Measurements from ENCODE around the gene PSMC3IP.

GRCh38 chr17:42560246-42560645 is 17.3 kb downstream of the PSMC3IP start:
- TF ChIP-seq TAF1 (conservative IDR thresholded peaks at IDR 0.05): no peak
- TF ChIP-seq CTCF (IDR thresholded peaks at IDR 0.05; ENCODE audit: low read depth, low read length, missing input control): no peak
- TF ChIP-seq SP1 (IDR thresholded peaks at IDR 0.05): no peak
- TF ChIP-seq REST (IDR thresholded peaks at IDR 0.05): no peak
- TF ChIP-seq YY1 (IDR thresholded peaks at IDR 0.05): no peak
- no peak for TF ChIP-seq ATF3 (IDR thresholded peaks at IDR 0.05)
- TF ChIP-seq GABPA (IDR thresholded peaks at IDR 0.05 in 1 of 2, conservative IDR thresholded peaks at IDR 0.05 in 1 of 2): no peak
- TF ChIP-seq RXRA (IDR thresholded peaks at IDR 0.05): no peak
- no peak for TF ChIP-seq JUND (IDR thresholded peaks at IDR 0.05)
- no peak for TF ChIP-seq ZBTB33 (IDR thresholded peaks at IDR 0.05)
- TF ChIP-seq MAX (IDR thresholded peaks at IDR 0.05): no peak
- no peak for TF ChIP-seq HNF4G (IDR thresholded peaks at IDR 0.05)
